Type B pancreatic cell (in vitro differentiated cells): ENCODE data around the gene CDV3. TPM values are rescaled to one million over a fixed set of nuclear protein-coding genes. Genes with fewer than 3 reads are reported as not detected.
"Not testable (repeated sequence)": the region's sequence is repeated elsewhere in the genome, so short reads cannot be mapped to it uniquely, and the experiment has no call there.

Source experiments
- DNase-seq: peaks from one replicate; pipeline ENCODE4 v3.0.0; 2021; ENCODE audit warnings: mixed read lengths; ENCODE audit not compliant: unreplicated experiment; ENCODE audit errors: extremely low spot score
- H3K27ac Mint-ChIP-seq: 2 replicates; pipeline ENCODE4 v1.8.0; 2021; ENCODE audit warnings: mild to moderate bottlenecking, mixed read lengths
- H3K27me3 Mint-ChIP-seq: 2 replicates; pipeline ENCODE4 v1.8.0; 2021; ENCODE audit warnings: mixed read lengths
- H3K36me3 Mint-ChIP-seq: 2 replicates; pipeline ENCODE4 v1.8.0; 2021; ENCODE audit warnings: mixed read lengths
- H3K4me1 Mint-ChIP-seq: one replicate; pipeline ENCODE4 v1.8.0; 2021; ENCODE audit warnings: mixed read lengths; ENCODE audit not compliant: unreplicated experiment
- H3K4me3 Mint-ChIP-seq: 2 replicates; pipeline ENCODE4 v1.8.0; 2021; ENCODE audit warnings: mild to moderate bottlenecking, mixed read lengths
- H3K9me3 Mint-ChIP-seq: 2 replicates; pipeline ENCODE4 v1.8.0; 2021; ENCODE audit warnings: mixed read lengths
- CTCF ChIP-seq: fragments of 200-600 bp; sonication (generic); conservative IDR thresholded peaks from 2 replicates; pipeline ENCODE4 v1.5.0; 2021; ENCODE audit warnings: antibody characterized with exemption, mild to moderate bottlenecking
- total RNA-seq: library from RNA; stranded (reverse); gene quantifications from 2 replicates; pipeline ENCODE4 v1.2.1, GENCODE V29; 2021; ENCODE audit warnings: low replicate concordance

The CDV3 gene
- total RNA-seq, 1 donor from 2014 or later = 162 TPM

GRCh38 chr3:133532951-133533350, 40.5 kb upstream of the CDV3 start:
- Mint-ChIP-seq H3K27ac (no peak overlapping the region), H3K9me3 (peaks cover 2% of the 10 kb centered on the region), H3K36me3 (no peaks in the 10 kb centered on the region), H3K4me1 (no peaks in the 10 kb centered on the region), H3K4me3 (no peak overlapping the region), H3K27me3 (no peaks in the 10 kb centered on the region)
- TF ChIP-seq CTCF = no peak
- DNase-seq = no peak

- H3K9me3 Mint-ChIP-seq = peaks cover 3% of the 10 kb centered on the region
- H3K4me1 Mint-ChIP-seq = no peaks in the 10 kb centered on the region
- no peak for TF ChIP-seq CTCF
- H3K4me3 Mint-ChIP-seq = no peak overlapping the region
- no peak overlapping the region for H3K27ac Mint-ChIP-seq
- DNase-seq = no peak
- H3K36me3 Mint-ChIP-seq = no peaks in the 10 kb centered on the region
- no peaks in the 10 kb centered on the region for H3K27me3 Mint-ChIP-seq
Measured at GRCh38 chr3:133535971-133536881, 37.3 kb upstream of the CDV3 start.

GRCh38 chr3:133537131-133537530, 36.4 kb upstream of the CDV3 start:
- H3K4me1 Mint-ChIP-seq, H3K4me3 Mint-ChIP-seq, H3K27me3 Mint-ChIP-seq, H3K36me3 Mint-ChIP-seq, DNase-seq, H3K9me3 Mint-ChIP-seq, H3K27ac Mint-ChIP-seq: not testable (repeated sequence)

GRCh38 chr3:133538154-133538553, 35.3 kb upstream of the CDV3 start:
- Mint-ChIP-seq H3K4me1 (no peaks in the 10 kb centered on the region), H3K27ac (no peak overlapping the region), H3K27me3 (no peaks in the 10 kb centered on the region), H3K4me3 (no peak overlapping the region), H3K36me3 (no peaks in the 10 kb centered on the region), H3K9me3 (peaks cover 3% of the 10 kb centered on the region)
- TF ChIP-seq CTCF = no peak
- no peak for DNase-seq

GRCh38 chr3:133540896-133541674, 32.4 kb upstream of the CDV3 start:
- Mint-ChIP-seq H3K36me3 (no peaks in the 10 kb centered on the region), H3K4me1 (no peaks in the 10 kb centered on the region), H3K9me3 (peaks cover 3% of the 10 kb centered on the region), H3K27ac (no peak overlapping the region), H3K4me3 (no peak overlapping the region), H3K27me3 (no peaks in the 10 kb centered on the region)
- TF ChIP-seq CTCF = no peak
- no peak for DNase-seq

- no peak overlapping the region for H3K27ac Mint-ChIP-seq
- H3K36me3 Mint-ChIP-seq = no peaks in the 10 kb centered on the region
- no peak for DNase-seq
- H3K9me3 Mint-ChIP-seq = peaks cover 2% of the 10 kb centered on the region
- H3K4me3 Mint-ChIP-seq = no peak overlapping the region
- H3K4me1 Mint-ChIP-seq = peaks cover 8% of the 10 kb centered on the region
- TF ChIP-seq CTCF = no peak
- no peaks in the 10 kb centered on the region for H3K27me3 Mint-ChIP-seq
Measured at GRCh38 chr3:133542871-133543270, 30.6 kb upstream of the CDV3 start.

- not testable (repeated sequence) for H3K36me3 Mint-ChIP-seq, H3K27me3 Mint-ChIP-seq, H3K4me1 Mint-ChIP-seq, H3K9me3 Mint-ChIP-seq, H3K27ac Mint-ChIP-seq, DNase-seq, H3K4me3 Mint-ChIP-seq
Measured at GRCh38 chr3:133544983-133545382, 28.5 kb upstream of the CDV3 start.
